A549 (cell line): ENCODE data around the gene SEMA3E. TPM values are rescaled to one million over a fixed set of nuclear protein-coding genes. Genes with fewer than 3 reads are reported as not detected.

Experiments
- ATAC-seq, 2 experiments: fragments of 200-7000 bp in 1 of 2; fragments of >200 bp in 1 of 2; cut with Nextera tagmentation in 1 of 2; cut with Tn5 transposase in 1 of 2; 3 replicates each; pipeline versions ENCODE4 v1.8.0 to v1.9.1; 2018 to 2020; ENCODE audit warnings: mild to moderate bottlenecking in 1 of 2, moderate library complexity in 1 of 2
- CTCF ChIA-PET: fragments of 300-600 bp; sonication (Branson Sonifier 250); formaldehyde crosslinking; extraction: SDS; loops from one replicate; lab custom pipeline; 2021; ENCODE audit warnings: antibody characterized with exemption, inconsistent platforms; lab: Yijun Ruan, JAX
- POLR2A ChIA-PET: fragments of 350-600 bp; formaldehyde crosslinking; extraction: SDS; loops from one replicate; lab custom pipeline; 2021; ENCODE audit warnings: antibody characterized with exemption, inconsistent platforms; lab: Yijun Ruan, JAX
- DNase-seq, 2 experiments: peaks; one replicate each; pipeline versions ENCODE4 v3.0.0 to v3.0.0-alpha.2; 2011 to 2016; ENCODE audit warnings: low read depth in 1 of 2, low spot score in 1 of 2
- FAIRE-seq: peaks from 2 replicates; lab custom pipeline; 2011; peaks lifted over from hg19 to GRCh38; lab: Jason Lieb, UNC
- H3K27ac ChIP-seq, 2 experiments: fragments of >200 bp; sonication (Bioruptor Twin); formaldehyde crosslinking; 3 replicates each; pipeline ENCODE4 v1.5.1; 2016 to 2017
- H3K4me1 ChIP-seq: fragments of >200 bp; sonication (Bioruptor Twin); formaldehyde crosslinking; 3 replicates; pipeline ENCODE4 v1.6.1; 2016
- H3K4me2 ChIP-seq: fragments of >200 bp; sonication (Bioruptor Twin); formaldehyde crosslinking; 3 replicates; pipeline ENCODE4 v1.6.1; 2016
- H3K4me3 ChIP-seq: fragments of >200 bp; sonication (Bioruptor Twin); formaldehyde crosslinking; 3 replicates; pipeline ENCODE4 v1.5.1; 2016
- H3K9me3 ChIP-seq: fragments of >200 bp; sonication (Bioruptor Twin); formaldehyde crosslinking; 3 replicates; pipeline ENCODE4 v1.6.1; 2016
- ATOH8 ChIP-seq: fragments of 250-450 bp; sonication (Bioruptor Pico); IDR thresholded peaks from 2 replicates; pipeline ENCODE4 v1.5.0; 2020; ENCODE audit warnings: low read depth, mild to moderate bottlenecking, moderate library complexity
- CBX2 ChIP-seq: fragments of 200-600 bp; sonication (generic); IDR thresholded peaks from 2 replicates; pipeline ENCODE4 v1.6.1; 2016; ENCODE audit warnings: low read depth, mild to moderate bottlenecking, borderline replicate concordance
- CHD2 ChIP-seq: fragments of 150-350 bp; IDR thresholded peaks from 2 replicates; pipeline ENCODE4 v1.6.1; 2014; ENCODE audit warnings: low read length; ENCODE audit not compliant: partially characterized antibody
- CHD4 ChIP-seq: fragments of 200-600 bp; sonication (generic); IDR thresholded peaks from 2 replicates; pipeline ENCODE4 v1.6.1; 2016; ENCODE audit warnings: antibody characterized with exemption, mild to moderate bottlenecking, borderline replicate concordance
- EHF ChIP-seq: fragments of 250-450 bp; sonication (Bioruptor Pico); IDR thresholded peaks from 2 replicates; pipeline ENCODE4 v1.5.0; 2020; ENCODE audit warnings: mild to moderate bottlenecking
- ELK1 ChIP-seq: fragments of 150-350 bp; IDR thresholded peaks from 2 replicates; pipeline ENCODE4 v1.6.1; 2014; ENCODE audit warnings: low read depth, mild to moderate bottlenecking, low read length
- FOXS1 ChIP-seq: fragments of 250-450 bp; sonication (Bioruptor Pico); IDR thresholded peaks from 2 replicates; pipeline ENCODE4 v1.5.0; 2020; ENCODE audit warnings: mild to moderate bottlenecking, moderate library complexity
- HDAC2 ChIP-seq: fragments of 200-600 bp; sonication (generic); IDR thresholded peaks from 2 replicates; pipeline ENCODE4 v1.6.1; 2016
- HES2 ChIP-seq: fragments of >200 bp; sonication (Bioruptor Twin); formaldehyde crosslinking; IDR thresholded peaks from 2 replicates; pipeline ENCODE4 v1.6.1; 2016
- HMGXB4 ChIP-seq: fragments of 250-450 bp; sonication (Bioruptor Pico); IDR thresholded peaks from 2 replicates; pipeline ENCODE4 v1.5.0; 2021; ENCODE audit warnings: mild to moderate bottlenecking, moderate library complexity, borderline replicate concordance
- HOXA7 ChIP-seq: fragments of 250-450 bp; sonication (Bioruptor Pico); IDR thresholded peaks from 2 replicates; pipeline ENCODE4 v1.5.0; 2020; ENCODE audit warnings: mild to moderate bottlenecking, moderate library complexity
- HOXB5 ChIP-seq: fragments of 250-450 bp; sonication (Bioruptor Pico); IDR thresholded peaks from 2 replicates; pipeline ENCODE4 v1.5.0; 2020; ENCODE audit warnings: mild to moderate bottlenecking, moderate library complexity
- JUN ChIP-seq, 2 experiments: fragments of >200 bp; sonication (Bioruptor Twin); formaldehyde crosslinking; IDR thresholded peaks; 2 replicates in 1 of 2; 3 replicates in 1 of 2; pipeline ENCODE4 v1.6.1; 2016 to 2017
- KDM1A ChIP-seq: fragments of 200-600 bp; sonication (generic); IDR thresholded peaks from 2 replicates; pipeline ENCODE4 v1.6.1; 2016; ENCODE audit warnings: low read depth, mild to moderate bottlenecking
- KDM5A ChIP-seq: fragments of 200-600 bp; sonication (generic); IDR thresholded peaks from 2 replicates; pipeline ENCODE4 v1.6.1; 2016; ENCODE audit warnings: antibody characterized with exemption, mild to moderate bottlenecking
- MAZ ChIP-seq: fragments of 150-350 bp; IDR thresholded peaks from 2 replicates; pipeline ENCODE4 v1.6.1; 2014; ENCODE audit warnings: antibody characterized with exemption, low read depth, low read length, borderline replicate concordance
- MYC ChIP-seq: IDR thresholded peaks from 2 replicates; pipeline ENCODE4 v1.6.1; 2012; ENCODE audit warnings: mild to moderate bottlenecking, inconsistent platforms, low read length, improper control_type of control experiment, borderline replicate concordance
- NFE2L2 ChIP-seq: fragments of 150-350 bp; conservative IDR thresholded peaks from 2 replicates; pipeline ENCODE4 v1.6.1; 2014; ENCODE audit warnings: low read length
- NR3C1 ChIP-seq: fragments of >200 bp; sonication (Bioruptor Twin); formaldehyde crosslinking; IDR thresholded peaks from 3 replicates; pipeline ENCODE4 v1.6.1; 2017
- RAD21 ChIP-seq, 2 experiments: fragments of >200 bp in 1 of 2; sonication (Bioruptor Twin) in 1 of 2; formaldehyde crosslinking in 1 of 2; IDR thresholded peaks in 1 of 2; conservative IDR thresholded peaks in 1 of 2; 2 replicates in 1 of 2; 3 replicates in 1 of 2; pipeline ENCODE4 v1.6.1; 2012 to 2018; ENCODE audit warnings: inconsistent platforms in 1 of 2
- RARB ChIP-seq: fragments of 250-450 bp; sonication (Bioruptor Pico); IDR thresholded peaks from 2 replicates; pipeline ENCODE4 v1.8.0; 2021; ENCODE audit warnings: mild to moderate bottlenecking, moderate library complexity
- TP53 ChIP-seq: fragments of 250-450 bp; sonication (Bioruptor Pico); IDR thresholded peaks from 2 replicates; pipeline ENCODE4 v1.5.0; 2021; ENCODE audit warnings: mild to moderate bottlenecking, moderate library complexity
- ZSCAN20 ChIP-seq: fragments of 250-450 bp; sonication (Bioruptor Pico); IDR thresholded peaks from 2 replicates; pipeline ENCODE4 v1.8.0; 2022; ENCODE audit warnings: mild to moderate bottlenecking, moderate library complexity
- WGBS: methylation state at CpG from one replicate; pipeline ENCODE4 v1.1.6; 2017; ENCODE audit errors: missing lambda C conversion rate; 5-methylcytosine and 5-hydroxymethylcytosine counted together
- polyA plus RNA-seq, 4 experiments: library from polyadenylated mRNA; depleted of rRNA in 3 of 4; stranded (reverse); fragments of >200 nt; fragmentation: RNase III in 1 of 4; extraction: RNeasy Plus Mini Kit Qiagen cat#74134 plus additional on column Dnase treatment in 1 of 4; gene quantifications; 2 replicates in 3 of 4; 3 replicates in 1 of 4; pipeline ENCODE4 v1.2.3, GENCODE V29; 2011 to 2017

Gene SEMA3E
- polyA plus RNA-seq, 2 of the 4 experiments (the other 2 are of a cell fraction): 1.4 to 2.3 TPM

GRCh38 chr7:83695128-83695960, 46.4 kb upstream of the SEMA3E start:
- FAIRE-seq: no peak
- H3K4me3 ChIP-seq: no peak overlapping the region
- 34% methylated on average over 3 of the region's 3 CpGs for WGBS

GRCh38 chr7:83693256-83693655, 44.3 kb upstream of the SEMA3E start:
- Histone ChIP-seq H3K27ac (no peak overlapping the region), H3K4me2 (no peak overlapping the region)
- DNase-seq: no peak
- no peak for TF ChIP-seq EHF (CRISPR knock-in tag)
- TF ChIP-seq ATOH8 (CRISPR knock-in tag): no peak
- TF ChIP-seq CBX2: no peak
- TF ChIP-seq, all 56 proteins: peak for 0
- ChIA-PET CTCF (no interaction called here), POLR2A (no interaction called here)
- FAIRE-seq (no peak), ATAC-seq (no peak)
- Histone ChIP-seq H3K9me3 (no peaks in the 10 kb centered on the region), H3K4me1 (no peaks in the 10 kb centered on the region), H3K4me3 (no peak overlapping the region)
- WGBS: 41% methylated on average over 1 of the region's 1 CpG

More at GRCh38 chr7:83695128-83695960, 46.4 kb upstream of the SEMA3E start:
- H3K4me2 ChIP-seq: no peak overlapping the region
- H3K4me1 ChIP-seq: no peaks in the 10 kb centered on the region
- TF ChIP-seq HOXB5 (CRISPR knock-in tag): no peak
- TF ChIP-seq NR3C1: no peak
- TF ChIP-seq KDM5A: no peak
- no peak for TF ChIP-seq MAZ
- TF ChIP-seq NFE2L2: no peak
- no peak for TF ChIP-seq FOXS1
- TF ChIP-seq HOXA7 (CRISPR knock-in tag): no peak
- no peak for TF ChIP-seq ZSCAN20
- no peak for TF ChIP-seq MYC
- TF ChIP-seq EHF (CRISPR knock-in tag): no peak
- TF ChIP-seq CHD2: no peak
- no peak overlapping the region for H3K27ac ChIP-seq
- H3K9me3 ChIP-seq: no peaks in the 10 kb centered on the region
- ChIA-PET CTCF (interaction anchor here (1.1 kb wide), 1 partner anchor 248 kb away, joined by 3 read pairs; no protein-coding TSS in a partner anchor), POLR2A (no interaction called here)
- ATAC-seq (no peak), DNase-seq (no peak)

GRCh38 chr7:83691095-83691494, 42.2 kb upstream of the SEMA3E start:
- no peak for TF ChIP-seq CHD4
- TF ChIP-seq HES2: no peak
- TF ChIP-seq HOXA7 (CRISPR knock-in tag): no peak
- no peak for TF ChIP-seq HMGXB4 (CRISPR knock-in tag)
- TF ChIP-seq HDAC2: no peak
- no peak for TF ChIP-seq MAZ
- no peak for TF ChIP-seq ELK1
- TF ChIP-seq RARB (CRISPR knock-in tag): no peak
- no peak for TF ChIP-seq RAD21 (conservative IDR thresholded peaks at IDR 0.05 in 1 of 2, IDR thresholded peaks at IDR 0.05 in 1 of 2)
- TF ChIP-seq JUN (IDR thresholded peaks at IDR 0.05): no peak
- TF ChIP-seq KDM1A: no peak
- TF ChIP-seq KDM5A: no peak
- TF ChIP-seq TP53 (CRISPR knock-in tag): no peak
- TF ChIP-seq, all 56 proteins: peak for 0
- H3K27ac ChIP-seq: no peak overlapping the region
- DNase-seq (no peak), ATAC-seq (no peak), FAIRE-seq (no peak)
- ChIA-PET POLR2A (no interaction called here), CTCF (no interaction called here)
- WGBS: 42% methylated on average over 4 of the region's 4 CpGs
- no peak overlapping the region for H3K4me3 ChIP-seq
- H3K4me2 ChIP-seq: no peak overlapping the region
- no peaks in the 10 kb centered on the region for H3K4me1 ChIP-seq
- no peaks in the 10 kb centered on the region for H3K9me3 ChIP-seq
